ENCODE measurements around the gene PAM.

- TF ChIP-seq CTCF (IDR thresholded peaks at IDR 0.05): no peak
- no peak for TF ChIP-seq POLR2A (IDR thresholded peaks at IDR 0.05)
These were observed 7.6 kb downstream of the PAM start for GRCh38 chr5:102762562-102763227.
